GM21360 (cell line): ENCODE measurements around the gene ALDOC.
"Not testable (repeated sequence)": the region's sequence is repeated elsewhere in the genome, so short reads cannot be mapped to it uniquely, and the experiment has no call there.

Source experiments
- ATAC-seq: cut with Tn5 transposase; IDR thresholded peaks from one replicate; pipeline ENCODE4 v1.9.1; 2021; ENCODE audit warnings: mild to moderate bottlenecking, moderate library complexity; ENCODE audit not compliant: unreplicated experiment

Gene ALDOC

GRCh38 chr17:28584434-28584833 is 7.7 kb upstream of the ALDOC start:
- ATAC-seq, result no peak

GRCh38 chr17:28582513-28582912 is 5.8 kb upstream of the ALDOC start:
- ATAC-seq, result no peak

GRCh38 chr17:28580959-28581358 is 4.3 kb upstream of the ALDOC start:
- no peak for ATAC-seq

GRCh38 chr17:28579526-28579925 is 2.8 kb upstream of the ALDOC start:
- ATAC-seq, result no peak

- no peak for ATAC-seq
These were observed 1.8 kb upstream of the ALDOC start for GRCh38 chr17:28578246-28579195.

- ATAC-seq, result no peak
These were observed 750 bp upstream of the ALDOC start for GRCh38 chr17:28577466-28577824.

GRCh38 chr17:28576016-28576415 is 679 bp downstream of the ALDOC start:
- ATAC-seq, result not testable (repeated sequence)

- no peak for ATAC-seq
These were observed 1.4 kb downstream of the ALDOC start for GRCh38 chr17:28575126-28575795.

- ATAC-seq, result no peak
These were observed 2.2 kb downstream of the ALDOC start for GRCh38 chr17:28574526-28574925.

- ATAC-seq, result no peak
These were observed 2.7 kb downstream of the ALDOC start for GRCh38 chr17:28573966-28574480.

- ATAC-seq, result no peak
These were observed 3.2 kb downstream of the ALDOC start for GRCh38 chr17:28573521-28573920.

- ATAC-seq, result no peak
These were observed 3.7 kb downstream of the ALDOC start for GRCh38 chr17:28573040-28573380.

GRCh38 chr17:28572259-28573039 is 4.2 kb downstream of the ALDOC start:
- no peak for ATAC-seq

GRCh38 chr17:28571361-28572122 is 5.2 kb downstream of the ALDOC start, which contains the start of gene PIGS:
Gene PIGS (minus strand): TSS chr17:28571524. CDS start chr17:28571496, 28 bp downstream.
- peak; percentile 70 for ATAC-seq

GRCh38 chr17:28570716-28571360 is 5.9 kb downstream of the ALDOC start:
- peak; percentile 27 for ATAC-seq

GRCh38 chr17:28569446-28569845 is 7.2 kb downstream of the ALDOC start:
- ATAC-seq, result no peak

GRCh38 chr17:28567604-28568003 is 9.1 kb downstream of the ALDOC start:
- no peak for ATAC-seq

GRCh38 chr17:28563475-28563874 is 13.2 kb downstream of the ALDOC start:
- no peak for ATAC-seq

- no peak for ATAC-seq
These were observed 21.7 kb downstream of the ALDOC start for GRCh38 chr17:28555022-28555421.

GRCh38 chr17:28554565-28554964 is 22.1 kb downstream of the ALDOC start:
- ATAC-seq, result no peak
